ENCODE results near the gene LMAN1L. TPM values are rescaled to one million over a fixed set of nuclear protein-coding genes. Genes with fewer than 3 reads are reported as not detected.
A peak's percentile ranks its signal among the peaks of the same experiment; 100 is the strongest.

The LMAN1L gene
- total and polyA plus RNA-seq, 4 donors, result 0.11 to 0.31 TPM; not detected in 2

- Histone ChIP-seq H3K4me3 (no peak overlapping the region), H3K9me3 (ENCODE audit: control insufficient read depth in 4 of 4, insufficient read depth in 3 of 4, low read length in 3 of 4) (no peaks in the 10 kb centered on the region), H3K27ac (ENCODE audit: low read depth in 1 of 2, low read length in 1 of 2) (no peak overlapping the region), H3K9ac (ENCODE audit: insufficient read depth in 1 of 2, low read length in 2 of 2) (no peak overlapping the region), H3K27me3 (ENCODE audit: control insufficient read depth in 3 of 3, insufficient read depth in 3 of 3, low read length in 2 of 3) (no peaks in the 10 kb centered on the region), H3K4me1 (ENCODE audit: control insufficient read depth in 5 of 5, insufficient read depth in 5 of 5, low read length in 5 of 5) (peaks cover 0 to 17% (median 0%) of the 10 kb centered on the region in 5 donors), H3K36me3 (ENCODE audit: control insufficient read depth in 4 of 4, insufficient read depth in 4 of 4, low read length in 4 of 4) (peaks cover 0 to 24% (median 4%) of the 10 kb centered on the region in 4 donors)
- DNase-seq, result no peak
- ATAC-seq (ENCODE audit: insufficient read depth, low FRiP score), result no peak
- no peak for TF ChIP-seq CTCF (IDR thresholded peaks at IDR 0.05; ENCODE audit: control extremely low read depth, extremely low read depth)
- 86 to 88% methylated on average over 14 of the region's 14 CpGs for WGBS, 2 donors
Measured at GRCh38 chr15:74795966-74796625, 16.5 kb upstream of the LMAN1L start.

GRCh38 chr15:74798388-74799254, 14.0 kb upstream of the LMAN1L start:
- H3K4me1 ChIP-seq (ENCODE audit: control insufficient read depth in 5 of 5, insufficient read depth in 5 of 5, low read length in 5 of 5), result peaks cover 0 to 7% (median 0%) of the 10 kb centered on the region in 5 donors
- no peak overlapping the region for H3K9ac ChIP-seq (ENCODE audit: insufficient read depth in 1 of 2, low read length in 2 of 2)
- DNase-seq (no peak), ATAC-seq (ENCODE audit: insufficient read depth, low FRiP score) (no peak)
- TF ChIP-seq CTCF (IDR thresholded peaks at IDR 0.05; ENCODE audit: control extremely low read depth, extremely low read depth), result no peak
- H3K36me3 ChIP-seq (ENCODE audit: control insufficient read depth in 4 of 4, insufficient read depth in 4 of 4, low read length in 4 of 4), result peaks cover under 1 to 47% (median 8%) of the 10 kb centered on the region in 4 donors
- no peaks in the 10 kb centered on the region for H3K9me3 ChIP-seq (ENCODE audit: control insufficient read depth in 4 of 4, insufficient read depth in 3 of 4, low read length in 3 of 4)
- H3K27me3 ChIP-seq (ENCODE audit: control insufficient read depth in 3 of 3, insufficient read depth in 3 of 3, low read length in 2 of 3), result no peaks in the 10 kb centered on the region
- 81 to 84% methylated on average over 25 of the region's 25 CpGs for WGBS, 2 donors
- H3K27ac ChIP-seq (ENCODE audit: low read depth in 1 of 2, low read length in 1 of 2), result no peak overlapping the region
- no peak overlapping the region for H3K4me3 ChIP-seq

- no peak for DNase-seq
- TF ChIP-seq CTCF (IDR thresholded peaks at IDR 0.05; ENCODE audit: control extremely low read depth, extremely low read depth), result no peak
- Histone ChIP-seq H3K27ac (ENCODE audit: low read depth in 1 of 2, low read length in 1 of 2) (peak overlapping the region in 1 of 2 donors; percentile 20), H3K9ac (ENCODE audit: insufficient read depth in 1 of 2, low read length in 2 of 2) (no peak overlapping the region), H3K36me3 (ENCODE audit: control insufficient read depth in 4 of 4, insufficient read depth in 4 of 4, low read length in 4 of 4) (peaks cover 3 to 50% (median 9%) of the 10 kb centered on the region in 4 donors), H3K4me1 (ENCODE audit: control insufficient read depth in 5 of 5, insufficient read depth in 5 of 5, low read length in 5 of 5) (peaks cover 0 to 6% (median 0%) of the 10 kb centered on the region in 5 donors), H3K9me3 (ENCODE audit: control insufficient read depth in 4 of 4, insufficient read depth in 3 of 4, low read length in 3 of 4) (no peaks in the 10 kb centered on the region), H3K27me3 (ENCODE audit: control insufficient read depth in 3 of 3, insufficient read depth in 3 of 3, low read length in 2 of 3) (no peaks in the 10 kb centered on the region), H3K4me3 (no peak overlapping the region)
- WGBS, 2 donors, result 84% methylated on average over 16 of the region's 16 CpGs
- ATAC-seq (ENCODE audit: insufficient read depth, low FRiP score), result no peak
Measured at GRCh38 chr15:74799255-74799855, 13.3 kb upstream of the LMAN1L start.

Measured in lung (tissue), 12 donors.